CD14-positive monocyte (primary cell): Measurements from ENCODE around the gene PAQR7. TPM values are rescaled to one million over a fixed set of nuclear protein-coding genes. Genes with fewer than 3 reads are reported as not detected.
A peak's percentile ranks its signal among the peaks of the same experiment; 100 is the strongest.

ENCODE experiments used
- DNase-seq, 3 donors: peaks; one replicate each; pipeline ENCODE4 v3.0.0-alpha.2; 2011 to 2022
- H2AFZ ChIP-seq: 2 replicates; pipeline ENCODE4 v1.6.0; 2012; ENCODE audit warnings: mild to moderate bottlenecking, low read depth, low read length, inconsistent platforms; ENCODE audit not compliant: insufficient read depth, poor library complexity, severe bottlenecking
- H3K27ac ChIP-seq, 2 donors: 1 replicate in 1 of 2; 2 replicates in 1 of 2; pipeline ENCODE4 v1.5.1; 2012 to 2013; ENCODE audit warnings: low read length in 2 of 2, control low read depth in 1 of 2, inconsistent platforms in 1 of 2, low read depth in 1 of 2, mild to moderate bottlenecking in 1 of 2
- H3K27me3 ChIP-seq, 2 donors: one replicate each; pipeline versions ENCODE4 v1.6.0 to v1.6.1; 2011 to 2013; ENCODE audit warnings: low read length in 2 of 2; ENCODE audit not compliant: control insufficient read depth in 2 of 2, insufficient read depth in 2 of 2
- H3K36me3 ChIP-seq, 2 donors: replicated peaks in 1 of 2; 1 replicate in 1 of 2; 2 replicates in 1 of 2; pipeline versions ENCODE4 v1.5.1 to v1.6.1; 2012 to 2013; ENCODE audit warnings: low read length in 2 of 2, control low read depth in 1 of 2, inconsistent platforms in 1 of 2, mild to moderate bottlenecking in 1 of 2; ENCODE audit not compliant: insufficient read depth in 2 of 2, control insufficient read depth in 1 of 2
- H3K4me1 ChIP-seq, 2 donors: 1 replicate in 1 of 2; 2 replicates in 1 of 2; pipeline versions ENCODE4 v1.5.1 to v1.6.1; 2012 to 2013; ENCODE audit warnings: low read length in 2 of 2, control low read depth in 1 of 2, inconsistent platforms in 1 of 2, mild to moderate bottlenecking in 1 of 2, moderate library complexity in 1 of 2; ENCODE audit not compliant: insufficient read depth in 2 of 2, control insufficient read depth in 1 of 2
- H3K4me2 ChIP-seq: replicated peaks from 2 replicates; pipeline ENCODE3; 2012; ENCODE audit warnings: low read length, moderate library complexity, mild to moderate bottlenecking; ENCODE audit not compliant: poor library complexity, severe bottlenecking; ENCODE audit errors: extremely low read depth
- H3K4me3 ChIP-seq, 3 experiments: fragments of 200-600 bp in 1 of 3; sonication (generic) in 1 of 3; replicated peaks in 1 of 3; 1 replicate in 2 of 3; 2 replicates in 1 of 3; pipeline ENCODE4 v1.5.1; 2011 to 2013; ENCODE audit warnings: low read length in 3 of 3, mild to moderate bottlenecking in 3 of 3, control low read depth in 2 of 3, low read depth in 2 of 3, inconsistent platforms in 1 of 3, moderate library complexity in 1 of 3
- H3K79me2 ChIP-seq: 2 replicates; pipeline ENCODE4 v1.6.0; 2012; ENCODE audit warnings: mild to moderate bottlenecking, control low read depth, inconsistent platforms, low read length, moderate library complexity; ENCODE audit not compliant: insufficient read depth
- H3K9ac ChIP-seq: 2 replicates; pipeline ENCODE4 v1.6.0; 2017; ENCODE audit warnings: low read length, mild to moderate bottlenecking; ENCODE audit not compliant: insufficient read depth, poor library complexity, severe bottlenecking
- H3K9me3 ChIP-seq, 2 donors: replicated peaks in 1 of 2; 1 replicate in 1 of 2; 2 replicates in 1 of 2; pipeline versions ENCODE4 v1.5.1 to v1.6.1; 2012 to 2013; ENCODE audit warnings: low read length in 2 of 2, control low read depth in 1 of 2; ENCODE audit not compliant: control insufficient read depth in 1 of 2, insufficient read depth in 1 of 2
- H4K20me1 ChIP-seq: 2 replicates; pipeline ENCODE4 v1.6.0; 2012; ENCODE audit warnings: mild to moderate bottlenecking, low read length, control low read depth, moderate library complexity; ENCODE audit not compliant: insufficient read depth
- H3K27ac Mint-ChIP-seq, 7 donors: one replicate each; pipeline ENCODE4 v1.8.0; 2020; ENCODE audit warnings: mild to moderate bottlenecking in 7 of 7, mixed read lengths in 7 of 7, moderate library complexity in 6 of 7, inconsistent platforms in 2 of 7
- H3K27me3 Mint-ChIP-seq, 3 donors: one replicate each; pipeline ENCODE4 v1.8.0; 2021 to 2022; ENCODE audit warnings: low read depth in 3 of 3, mild to moderate bottlenecking in 3 of 3, mixed read lengths in 3 of 3, moderate library complexity in 3 of 3, inconsistent platforms in 1 of 3
- H3K36me3 Mint-ChIP-seq, 2 donors: one replicate each; pipeline ENCODE4 v1.8.0; 2020; ENCODE audit warnings: mixed read lengths in 2 of 2, inconsistent platforms in 1 of 2, mild to moderate bottlenecking in 1 of 2
- H3K4me1 Mint-ChIP-seq: one replicate; pipeline ENCODE4 v1.8.0; 2020; ENCODE audit warnings: mild to moderate bottlenecking, mixed read lengths
- H3K4me3 Mint-ChIP-seq, 2 donors: one replicate each; pipeline ENCODE4 v1.8.0; 2020; ENCODE audit warnings: mild to moderate bottlenecking in 2 of 2, mixed read lengths in 2 of 2, moderate library complexity in 1 of 2
- H3K9me3 Mint-ChIP-seq, 7 donors: one replicate each; pipeline ENCODE4 v1.8.0; 2020 to 2022; ENCODE audit warnings: mixed read lengths in 7 of 7, mild to moderate bottlenecking in 6 of 7, moderate library complexity in 6 of 7, inconsistent platforms in 2 of 7
- WGBS: methylation state at CpG from one replicate; pipeline ENCODE4 v1.1.5; 2013; ENCODE audit warnings: missing lambda C conversion rate; ENCODE audit not compliant: insufficient coverage; 5-methylcytosine and 5-hydroxymethylcytosine counted together
- intact Hi-C, 2 donors: fragments of 100-400 bp; cut with micrococcal nuclease; formaldehyde crosslinking; loops; one replicate each; pipeline versions ENCODE4 v1.15.0 to v1.15.1; 2023
- polyA plus RNA-seq, 3 donors: library from polyadenylated mRNA; depleted of rRNA in 1 of 3; unstranded in 2 of 3; stranded (reverse) in 1 of 3; fragments of 300-500 nt in 2 of 3; fragments of >200 nt in 1 of 3; fragmentation: Illumina TruSeq in 2 of 3; gene quantifications; 1 replicate in 2 of 3; 2 replicates in 1 of 3; pipeline ENCODE4 v1.2.3, GENCODE V29; 2012 to 2021
- TF ChIP-seq, protein P1 (sequence below): fragments of 200-600 bp; IDR thresholded peaks from one replicate; pipeline ENCODE4 v1.8.0; 2022; ENCODE audit warnings: antibody characterized with exemption, mild to moderate bottlenecking

PAQR7 gene
- polyA plus RNA-seq, 3 donors = 0.92 to 13.3 (median 1.0) TPM

DNA sequence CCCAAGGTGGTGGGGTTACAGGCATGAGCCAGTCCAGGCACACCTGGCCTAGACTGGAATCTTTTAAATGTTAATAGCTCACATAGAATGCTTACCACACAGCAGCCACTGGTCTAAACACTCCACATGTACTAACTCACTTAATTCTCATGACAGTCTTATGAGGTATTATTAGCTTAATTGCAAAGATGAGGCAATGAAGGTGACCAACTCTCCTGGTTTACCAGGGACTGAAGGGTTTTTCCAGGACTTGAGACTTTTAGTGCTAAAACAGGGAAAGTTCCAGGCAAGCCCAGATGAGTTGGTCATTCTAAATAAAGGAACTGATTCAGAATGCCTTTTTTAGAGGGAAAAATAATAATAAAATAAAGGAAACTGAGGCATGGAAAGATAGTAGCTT, 37.7 kb upstream of the PAQR7 start:
- Histone ChIP-seq H4K20me1 (no peaks in the 10 kb centered on the region), H2AFZ (no peak overlapping the region), H3K79me2 (no peaks in the 10 kb centered on the region), H3K27me3 (no peaks in the 10 kb centered on the region), H3K9ac (no peak overlapping the region), H3K4me2 (no peak overlapping the region), H3K36me3 (no peaks in the 10 kb centered on the region), H3K4me3 (no peak overlapping the region), H3K27ac (no peak overlapping the region), H3K9me3 (no peaks in the 10 kb centered on the region), H3K4me1 (no peaks in the 10 kb centered on the region)
- Mint-ChIP-seq H3K4me3 (no peak overlapping the region), H3K27me3 (peaks cover 2 to 3% (median 2%) of the 10 kb centered on the region in 3 donors), H3K27ac (no peak overlapping the region), H3K9me3 (peaks cover 0 to 2% (median 0%) of the 10 kb centered on the region in 7 donors), H3K36me3 (no peaks in the 10 kb centered on the region), H3K4me1 (peaks cover 4% of the 10 kb centered on the region)
- intact Hi-C loops = no loop called here
- peak in 1 of 3 donors; percentile 12 for DNase-seq
- TF ChIP-seq, protein P1, sequence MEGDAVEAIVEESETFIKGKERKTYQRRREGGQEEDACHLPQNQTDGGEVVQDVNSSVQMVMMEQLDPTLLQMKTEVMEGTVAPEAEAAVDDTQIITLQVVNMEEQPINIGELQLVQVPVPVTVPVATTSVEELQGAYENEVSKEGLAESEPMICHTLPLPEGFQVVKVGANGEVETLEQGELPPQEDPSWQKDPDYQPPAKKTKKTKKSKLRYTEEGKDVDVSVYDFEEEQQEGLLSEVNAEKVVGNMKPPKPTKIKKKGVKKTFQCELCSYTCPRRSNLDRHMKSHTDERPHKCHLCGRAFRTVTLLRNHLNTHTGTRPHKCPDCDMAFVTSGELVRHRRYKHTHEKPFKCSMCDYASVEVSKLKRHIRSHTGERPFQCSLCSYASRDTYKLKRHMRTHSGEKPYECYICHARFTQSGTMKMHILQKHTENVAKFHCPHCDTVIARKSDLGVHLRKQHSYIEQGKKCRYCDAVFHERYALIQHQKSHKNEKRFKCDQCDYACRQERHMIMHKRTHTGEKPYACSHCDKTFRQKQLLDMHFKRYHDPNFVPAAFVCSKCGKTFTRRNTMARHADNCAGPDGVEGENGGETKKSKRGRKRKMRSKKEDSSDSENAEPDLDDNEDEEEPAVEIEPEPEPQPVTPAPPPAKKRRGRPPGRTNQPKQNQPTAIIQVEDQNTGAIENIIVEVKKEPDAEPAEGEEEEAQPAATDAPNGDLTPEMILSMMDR = no peak

- no peak for DNase-seq
- no peaks in the 10 kb centered on the region for H3K9me3 ChIP-seq
- H3K4me3 ChIP-seq = no peak overlapping the region
- H3K4me2 ChIP-seq = no peak overlapping the region
- no peaks in the 10 kb centered on the region for H4K20me1 ChIP-seq
- peaks cover 2% of the 10 kb centered on the region for H3K4me1 Mint-ChIP-seq
- H2AFZ ChIP-seq = no peak overlapping the region
- no peak overlapping the region for H3K27ac ChIP-seq
- H3K4me3 Mint-ChIP-seq = no peak overlapping the region
- no peaks in the 10 kb centered on the region for H3K4me1 ChIP-seq
- no peaks in the 10 kb centered on the region for H3K36me3 Mint-ChIP-seq
- intact Hi-C loops = no loop called here
- H3K27me3 Mint-ChIP-seq = peaks cover 4 to 10% (median 6%) of the 10 kb centered on the region in 3 donors
- H3K36me3 ChIP-seq = no peaks in the 10 kb centered on the region
- TF ChIP-seq, protein P1 = no peak
- no peak overlapping the region for H3K27ac Mint-ChIP-seq
- H3K79me2 ChIP-seq = no peaks in the 10 kb centered on the region
- peaks cover 0 to 2% of the 10 kb centered on the region in 2 donors for H3K27me3 ChIP-seq
- no peak overlapping the region for H3K9ac ChIP-seq
- WGBS = 100% methylated on average over 1 of the region's 5 CpGs
- peaks cover 0 to 2% (median 0%) of the 10 kb centered on the region in 7 donors for H3K9me3 Mint-ChIP-seq
Measured at GRCh38 chr1:25912076-25912831, 36.7 kb upstream of the PAQR7 start.
